Uterus (tissue), 4 donors: ENCODE results near the gene MAPK6. TPM values are rescaled to one million over a fixed set of nuclear protein-coding genes. Genes with fewer than 3 reads are reported as not detected.
"Not testable (repeated sequence)": the region's sequence is repeated elsewhere in the genome, so short reads cannot be mapped to it uniquely, and the experiment has no call there.

Experiments
- DNase-seq, 2 donors: peaks; one replicate each; pipeline ENCODE4 v3.0.0-alpha.2; 2019 to 2020
- H3K27ac ChIP-seq, 2 donors: fragments of 200-600 bp; sonication (generic); 1 replicate in 1 of 2; 2 replicates in 1 of 2; pipeline ENCODE4 v1.5.1; 2016 to 2018
- H3K27me3 ChIP-seq, 2 donors: fragments of 200-600 bp; sonication (generic); one replicate each; pipeline ENCODE4 v1.5.1; 2018 to 2019; ENCODE audit warnings: control low read depth in 1 of 2
- H3K36me3 ChIP-seq, 2 donors: fragments of 200-600 bp; sonication (generic); one replicate each; pipeline ENCODE4 v1.5.1; 2019; ENCODE audit warnings: control low read depth in 1 of 2
- H3K4me1 ChIP-seq, 2 donors: fragments of 200-600 bp; sonication (generic); one replicate each; pipeline ENCODE4 v1.5.1; 2018 to 2019; ENCODE audit warnings: control low read depth in 1 of 2
- H3K4me3 ChIP-seq, 2 donors: fragments of 200-600 bp; sonication (generic); 1 replicate in 1 of 2; 2 replicates in 1 of 2; pipeline ENCODE4 v1.5.1; 2018 to 2019; ENCODE audit warnings: mild to moderate bottlenecking in 1 of 2
- H3K9me3 ChIP-seq, 2 donors: fragments of 200-600 bp; sonication (generic); one replicate each; pipeline ENCODE4 v1.5.1; 2019; ENCODE audit warnings: control low read depth in 1 of 2
- POLR2A ChIP-seq, 2 donors: fragments of 450-650 bp; IDR thresholded peaks; one replicate each; pipeline ENCODE4 v1.6.1; 2016; ENCODE audit warnings: antibody characterized with exemption in 2 of 2, mild to moderate bottlenecking in 1 of 2, moderate library complexity in 1 of 2
- intact Hi-C: fragments of 100-400 bp; cut with DNase I; formaldehyde crosslinking; loops from one replicate; pipeline ENCODE4 v1.15.1; 2023; ENCODE audit warnings: low total_unique reads
- total RNA-seq, 4 donors: library from RNA; depleted of rRNA in 3 of 4; stranded (reverse); fragments of >200 nt in 3 of 4; gene quantifications; one replicate each; pipeline versions ENCODE4 v1.1.0 to v1.2.4, GENCODE V29; 2014 to 2023
- TF ChIP-seq, protein P1 (sequence below), 4 experiments: fragments of 200-600 bp in 2 of 4; fragments of 450-650 bp in 2 of 4; sonication (generic) in 2 of 4; IDR thresholded peaks; one replicate each; pipeline ENCODE4 v1.5.1; 2016 to 2019; ENCODE audit warnings: antibody characterized with exemption in 4 of 4, mild to moderate bottlenecking in 2 of 4, moderate library complexity in 1 of 4
- donor health status: DM: yes; HTN: yes; CAD: no.

MAPK6 gene
- total RNA-seq, 4 donors from 2014 or later: 11.5 to 47.1 (median 30.0) TPM

DNA sequence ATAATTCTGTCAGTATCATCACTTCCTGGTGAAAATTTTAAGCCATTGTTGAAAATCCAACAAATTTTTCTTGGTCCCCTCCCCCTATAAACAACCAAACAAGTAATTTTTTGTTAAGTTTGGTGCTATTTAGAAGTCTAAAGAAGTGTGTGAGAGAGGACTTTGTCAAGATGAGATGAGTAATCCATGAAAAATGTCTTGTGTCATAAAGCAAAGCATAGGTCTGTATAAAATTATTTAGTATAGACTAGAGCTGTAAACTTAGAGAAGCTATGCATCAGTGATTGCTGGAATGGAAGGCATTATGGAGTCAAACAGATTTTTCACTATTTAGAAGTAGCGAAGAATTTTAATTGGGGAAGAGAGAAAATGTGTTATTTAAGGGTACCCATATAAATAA is 31.4 kb downstream of the MAPK6 start:
- no peaks in the 10 kb centered on the region for H3K9me3 ChIP-seq
- no peak overlapping the region for H3K4me3 ChIP-seq
- TF ChIP-seq, protein P1, sequence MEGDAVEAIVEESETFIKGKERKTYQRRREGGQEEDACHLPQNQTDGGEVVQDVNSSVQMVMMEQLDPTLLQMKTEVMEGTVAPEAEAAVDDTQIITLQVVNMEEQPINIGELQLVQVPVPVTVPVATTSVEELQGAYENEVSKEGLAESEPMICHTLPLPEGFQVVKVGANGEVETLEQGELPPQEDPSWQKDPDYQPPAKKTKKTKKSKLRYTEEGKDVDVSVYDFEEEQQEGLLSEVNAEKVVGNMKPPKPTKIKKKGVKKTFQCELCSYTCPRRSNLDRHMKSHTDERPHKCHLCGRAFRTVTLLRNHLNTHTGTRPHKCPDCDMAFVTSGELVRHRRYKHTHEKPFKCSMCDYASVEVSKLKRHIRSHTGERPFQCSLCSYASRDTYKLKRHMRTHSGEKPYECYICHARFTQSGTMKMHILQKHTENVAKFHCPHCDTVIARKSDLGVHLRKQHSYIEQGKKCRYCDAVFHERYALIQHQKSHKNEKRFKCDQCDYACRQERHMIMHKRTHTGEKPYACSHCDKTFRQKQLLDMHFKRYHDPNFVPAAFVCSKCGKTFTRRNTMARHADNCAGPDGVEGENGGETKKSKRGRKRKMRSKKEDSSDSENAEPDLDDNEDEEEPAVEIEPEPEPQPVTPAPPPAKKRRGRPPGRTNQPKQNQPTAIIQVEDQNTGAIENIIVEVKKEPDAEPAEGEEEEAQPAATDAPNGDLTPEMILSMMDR (IDR thresholded peaks at IDR 0.05): no peak
- TF ChIP-seq POLR2A (IDR thresholded peaks at IDR 0.05): no peak
- H3K27me3 ChIP-seq: no peaks in the 10 kb centered on the region
- no peaks in the 10 kb centered on the region for H3K36me3 ChIP-seq
- intact Hi-C loops: no loop called here
- no peaks in the 10 kb centered on the region for H3K4me1 ChIP-seq
- no peak for DNase-seq
- H3K27ac ChIP-seq: no peak overlapping the region

DNA sequence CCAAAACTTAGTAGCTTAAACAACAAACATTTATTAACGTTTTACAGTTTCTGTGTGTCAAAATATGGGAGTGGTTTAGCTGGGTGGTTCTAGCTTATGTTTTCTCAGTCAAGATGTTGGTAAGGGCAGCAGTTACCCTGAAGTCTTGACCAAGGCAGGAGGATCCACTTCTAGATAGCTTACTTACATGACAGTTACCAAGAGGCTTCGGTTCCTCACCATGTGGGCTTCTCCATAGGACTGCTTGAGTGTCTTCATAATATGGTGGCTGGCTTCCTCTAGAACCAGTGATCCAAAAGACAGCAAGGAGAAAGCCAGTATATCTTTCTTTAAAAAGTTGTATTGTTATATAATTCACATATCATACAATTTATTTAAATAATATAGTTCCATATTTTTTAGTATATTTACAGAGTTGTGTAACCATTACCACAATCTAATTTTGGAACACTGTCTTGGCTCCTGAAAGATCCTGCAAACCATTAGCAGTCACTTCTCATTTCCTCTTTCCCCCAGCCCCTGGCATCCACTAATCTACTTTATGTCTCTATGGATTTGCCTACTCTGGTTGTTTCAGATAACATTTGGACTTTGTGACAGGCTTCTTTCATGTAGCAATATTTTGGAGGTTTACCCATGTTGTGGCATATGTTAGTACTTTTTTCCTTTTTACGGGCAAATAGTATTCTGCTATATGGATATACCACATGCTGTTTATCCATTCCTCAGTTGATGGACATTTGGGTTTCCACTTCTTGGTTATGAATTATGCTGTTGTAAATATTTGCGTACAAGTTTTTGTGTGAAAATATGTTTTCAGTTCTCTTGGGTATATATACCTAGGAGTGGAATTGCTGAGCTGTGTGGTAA is 33.3 kb downstream of the MAPK6 start:
- Histone ChIP-seq H3K9me3 (no peaks in the 10 kb centered on the region), H3K27me3 (no peaks in the 10 kb centered on the region), H3K36me3 (no peaks in the 10 kb centered on the region), H3K4me1 (no peaks in the 10 kb centered on the region), H3K27ac (no peak overlapping the region), H3K4me3 (no peak overlapping the region)
- DNase-seq: no peak
- intact Hi-C loops: no loop called here
- TF ChIP-seq POLR2A (IDR thresholded peaks at IDR 0.05): no peak
- TF ChIP-seq, protein P1 (IDR thresholded peaks at IDR 0.05): no peak

DNA sequence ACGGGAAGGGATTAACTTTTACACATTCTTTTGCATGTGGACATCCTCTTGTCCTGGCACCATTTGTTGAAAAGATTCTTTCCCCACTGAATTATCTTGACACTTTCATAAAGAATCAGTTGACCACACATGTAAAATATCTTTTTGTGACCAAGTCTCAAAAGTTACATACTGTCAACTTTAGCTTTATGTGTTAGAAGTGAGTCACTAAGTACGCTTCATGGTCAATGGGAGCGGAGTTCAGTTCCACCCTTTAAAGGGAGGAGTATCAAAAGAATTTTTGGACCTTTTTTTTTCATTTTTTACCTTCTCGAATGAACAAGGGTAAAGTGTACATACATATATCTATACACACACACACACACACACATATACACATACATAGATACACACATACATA is 35.4 kb downstream of the MAPK6 start:
- Histone ChIP-seq H3K27ac (no peak overlapping the region), H3K4me3 (no peak overlapping the region), H3K27me3 (no peaks in the 10 kb centered on the region), H3K9me3 (no peaks in the 10 kb centered on the region), H3K4me1 (no peaks in the 10 kb centered on the region), H3K36me3 (no peaks in the 10 kb centered on the region)
- TF ChIP-seq, protein P1 (IDR thresholded peaks at IDR 0.05): no peak
- no peak for TF ChIP-seq POLR2A (IDR thresholded peaks at IDR 0.05)
- no peak for DNase-seq
- intact Hi-C loops: no loop called here

DNA sequence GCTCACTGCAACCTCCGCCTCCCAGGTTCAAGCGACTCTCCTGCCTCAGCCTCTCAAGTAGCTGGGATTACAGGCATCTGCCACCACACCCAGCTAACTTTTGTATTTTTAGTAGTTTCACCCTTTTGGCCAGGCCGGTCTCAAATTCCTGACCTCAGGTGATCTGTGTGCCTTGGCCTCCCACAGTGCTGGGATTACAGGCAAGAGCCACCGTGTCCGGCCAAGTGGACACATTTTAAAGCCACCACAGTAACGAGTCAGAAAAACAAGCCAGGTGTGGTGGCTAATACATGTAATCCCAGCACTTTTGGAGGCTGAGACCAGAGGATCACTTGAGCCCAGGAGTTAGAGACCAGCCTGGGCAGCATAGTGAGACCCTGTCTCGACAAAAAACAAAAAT is 35.8 kb downstream of the MAPK6 start:
- H3K4me3 ChIP-seq, H3K27ac ChIP-seq, intact Hi-C loops, H3K4me1 ChIP-seq, DNase-seq, H3K9me3 ChIP-seq, H3K36me3 ChIP-seq, H3K27me3 ChIP-seq: not testable (repeated sequence)

DNA sequence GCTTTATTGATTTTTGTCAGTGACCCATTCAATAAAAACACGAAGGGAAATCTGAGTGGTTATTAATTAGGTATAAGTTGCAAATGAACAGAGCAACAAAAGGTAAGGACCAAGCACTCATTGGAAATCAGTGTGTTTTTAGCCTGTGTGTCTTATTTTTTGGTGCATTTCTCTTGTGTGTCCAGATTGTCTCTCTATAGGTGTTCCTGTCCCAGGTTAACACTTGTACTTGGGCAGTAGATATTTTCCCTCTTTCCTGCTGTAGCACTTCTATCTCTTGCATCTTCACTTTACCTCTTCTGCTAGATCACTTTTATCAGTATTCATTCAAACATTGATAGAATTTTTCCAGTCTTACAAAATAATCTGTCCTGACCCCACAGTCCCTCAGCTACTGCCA is 37.0 kb downstream of the MAPK6 start:
- Histone ChIP-seq H3K4me3 (no peak overlapping the region), H3K27me3 (no peaks in the 10 kb centered on the region), H3K27ac (no peak overlapping the region), H3K4me1 (no peaks in the 10 kb centered on the region), H3K36me3 (no peaks in the 10 kb centered on the region), H3K9me3 (no peaks in the 10 kb centered on the region)
- no peak for DNase-seq
- intact Hi-C loops: no loop called here
- TF ChIP-seq, protein P1 (IDR thresholded peaks at IDR 0.05): no peak
- no peak for TF ChIP-seq POLR2A (IDR thresholded peaks at IDR 0.05)
